Measurements from ENCODE around the gene CPNE2. TPM values are rescaled to one million over a fixed set of nuclear protein-coding genes. Genes with fewer than 3 reads are reported as not detected.
"Not testable (repeated sequence)": the region's sequence is repeated elsewhere in the genome, so short reads cannot be mapped to it uniquely, and the experiment has no call there.

The CPNE2 gene
- total RNA-seq, 4 donors from 2014 or later = 12.5 to 18.9 (median 14.9) TPM

DNA sequence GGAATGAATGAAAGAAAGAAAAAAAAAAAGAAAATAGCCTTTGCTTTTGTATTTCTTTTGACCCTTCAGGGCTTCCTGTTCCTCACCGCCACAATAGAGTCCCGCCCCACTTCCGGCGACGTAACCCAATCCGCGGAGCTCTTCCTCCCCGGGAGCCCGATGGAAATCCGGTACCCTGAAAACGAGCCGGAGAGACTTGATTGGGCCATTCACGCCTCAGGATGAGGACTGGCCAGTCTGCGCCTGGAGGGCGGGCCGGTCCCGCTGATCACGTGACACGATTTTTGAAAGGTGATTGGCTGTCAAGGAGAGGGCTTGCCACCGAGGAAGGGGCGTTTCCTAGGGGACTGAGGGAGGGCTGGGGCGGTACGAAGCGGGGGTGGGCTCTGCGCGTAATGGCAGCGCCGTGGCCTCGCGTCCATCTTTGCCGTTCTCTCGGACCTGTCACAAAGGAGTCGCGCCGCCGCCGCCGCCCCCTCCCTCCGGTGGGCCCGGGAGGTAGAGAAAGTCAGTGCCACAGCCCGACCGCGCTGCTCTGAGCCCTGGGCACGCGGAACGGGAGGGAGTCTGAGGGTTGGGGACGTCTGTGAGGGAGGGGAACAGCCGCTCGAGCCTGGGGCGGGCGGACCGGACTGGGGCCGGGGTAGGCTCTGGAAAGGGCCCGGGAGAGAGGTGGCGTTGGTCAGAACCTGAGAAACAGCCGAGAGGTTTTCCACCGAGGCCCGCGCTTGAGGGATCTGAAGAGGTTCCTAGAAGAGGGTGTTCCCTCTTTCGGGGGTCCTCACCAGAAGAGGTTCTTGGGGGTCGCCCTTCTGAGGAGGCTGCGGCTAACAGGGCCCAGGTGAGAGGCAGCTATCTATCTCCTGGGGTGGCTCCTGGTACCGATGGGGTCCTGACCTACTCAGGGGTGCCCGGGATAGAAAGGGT lies 93.8 kb downstream of the CPNE2 start, which contains the start of the genes PSME3IP1 and RSPRY1:
TSS of gene PSME3IP1 (minus strand) at position 95 of the 927 bp plus-strand sequence. CDS start 12,185 bp downstream, outside the sequence.
TSS of gene RSPRY1 (plus strand) at position 385 of the 927 bp plus-strand sequence. CDS start 18,330 bp downstream, outside the sequence.
- TF ChIP-seq POLR2A (IDR thresholded peaks at IDR 0.05) = peak in 1 of 2 donors; percentile 48
- no peak for TF ChIP-seq CTCF (IDR thresholded peaks at IDR 0.05)
- 0% methylated on average over 63 to 64 of the region's 64 CpGs for WGBS, 2 donors
- intact Hi-C loops (cut with DNase I; ENCODE audit: low total_unique reads) = no loop called here
- peak; percentile 99 for DNase-seq (ENCODE audit: low spot score in 2 of 2)
- H3K4me3 ChIP-seq (ENCODE audit: low read depth, poor library complexity, severe bottlenecking) = peak within 1 kb of the TSS; percentile 100

- intact Hi-C loops (cut with DNase I; ENCODE audit: low total_unique reads) = no loop called here
- TF ChIP-seq POLR2A (IDR thresholded peaks at IDR 0.05) (no peak), CTCF (IDR thresholded peaks at IDR 0.05) (no peak)
- no peak for DNase-seq (ENCODE audit: low spot score in 2 of 2)
- 1 to 3% methylated on average over 28 of the region's 28 CpGs for WGBS, 2 donors
- H3K4me3 ChIP-seq (ENCODE audit: low read depth, poor library complexity, severe bottlenecking) = peak overlapping the region; percentile 100
These were observed 94.8 kb downstream of the CPNE2 start for GRCh38 chr16:57186872-57187854.

DNA sequence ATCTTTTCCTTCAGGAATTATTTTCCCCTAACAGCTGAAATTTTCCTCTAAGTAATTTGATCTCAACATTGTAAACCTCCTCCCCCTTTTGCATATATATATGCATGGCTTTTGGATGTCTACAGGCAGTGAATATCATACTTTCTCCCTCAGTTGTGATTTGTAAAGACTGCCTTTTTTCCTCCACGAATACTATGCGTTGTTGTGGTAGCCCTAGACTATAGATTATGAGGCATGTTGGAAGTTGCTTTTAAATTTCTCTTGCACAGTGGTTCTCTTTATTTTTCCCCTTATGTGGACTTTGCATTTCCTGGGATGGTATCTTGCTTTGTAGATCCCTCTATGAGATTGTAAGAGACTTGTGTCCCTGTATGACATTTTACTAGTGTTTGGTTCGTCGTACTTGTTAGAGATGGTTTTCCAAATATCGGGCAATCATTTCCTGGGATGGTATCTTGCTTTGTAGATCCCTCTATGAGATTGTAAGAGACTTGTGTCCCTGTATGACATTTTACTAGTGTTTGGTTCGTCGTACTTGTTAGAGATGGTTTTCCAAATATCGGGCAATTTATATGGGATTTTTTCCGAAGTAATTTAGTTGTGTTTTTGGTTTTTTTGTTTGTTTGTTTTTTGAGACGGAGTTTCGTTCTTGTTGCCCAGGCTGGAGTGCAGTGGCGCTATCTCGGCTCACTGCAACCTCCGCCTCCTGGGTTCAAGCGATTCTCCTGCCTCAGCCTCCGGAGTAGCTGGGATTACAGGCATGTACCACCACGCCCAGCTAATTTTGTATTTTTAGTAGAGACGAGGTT lies 95.7 kb downstream of the CPNE2 start:
- WGBS, 2 donors = 68 to 70% methylated on average over 18 of the region's 18 CpGs
- intact Hi-C loops (cut with DNase I; ENCODE audit: low total_unique reads) = not testable (repeated sequence)

GRCh38 chr16:57188711-57189002 lies 96.3 kb downstream of the CPNE2 start:
- 88 to 92% methylated on average over 9 of the region's 9 CpGs for WGBS, 2 donors
- H3K4me3 ChIP-seq (ENCODE audit: low read depth, poor library complexity, severe bottlenecking) = no peak overlapping the region
- DNase-seq (ENCODE audit: low spot score in 2 of 2) = no peak
- TF ChIP-seq CTCF (IDR thresholded peaks at IDR 0.05) (no peak), POLR2A (IDR thresholded peaks at IDR 0.05) (no peak)
- intact Hi-C loops (cut with DNase I; ENCODE audit: low total_unique reads) = no loop called here

More for the DNA sequence above, 95.7 kb downstream of the CPNE2 start:
- DNase-seq (ENCODE audit: low spot score in 2 of 2); H3K4me3 ChIP-seq (ENCODE audit: low read depth, poor library complexity, severe bottlenecking): not testable (repeated sequence)

DNA sequence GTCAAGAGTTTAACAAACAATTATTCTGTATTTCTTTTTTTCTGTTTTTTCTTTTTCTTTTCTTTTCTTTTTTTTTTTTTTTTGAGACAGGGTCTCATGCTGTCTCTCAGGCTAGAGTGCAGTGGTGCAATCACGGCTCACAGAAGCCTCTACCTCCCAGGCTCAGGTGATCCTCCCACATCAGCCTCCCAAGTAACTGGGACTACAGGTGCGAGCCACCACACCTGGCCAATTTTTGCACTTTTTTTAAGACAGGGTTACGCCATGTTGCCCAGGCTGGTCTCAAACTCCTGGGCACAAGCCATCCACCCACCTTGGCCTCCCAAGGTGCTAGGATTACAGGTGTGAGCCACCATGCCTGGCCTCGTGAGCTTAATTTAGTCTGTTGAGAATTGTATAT lies 97.1 kb downstream of the CPNE2 start:
- 96 to 97% methylated on average over 4 of the region's 4 CpGs for WGBS, 2 donors
- DNase-seq (ENCODE audit: low spot score in 2 of 2); H3K4me3 ChIP-seq (ENCODE audit: low read depth, poor library complexity, severe bottlenecking); intact Hi-C loops (cut with DNase I; ENCODE audit: low total_unique reads): not testable (repeated sequence)

GRCh38 chr16:57190136-57190535 lies 97.8 kb downstream of the CPNE2 start:
- DNase-seq (ENCODE audit: low spot score in 2 of 2) = no peak
- H3K4me3 ChIP-seq (ENCODE audit: low read depth, poor library complexity, severe bottlenecking) = no peak overlapping the region
- intact Hi-C loops (cut with DNase I; ENCODE audit: low total_unique reads) = no loop called here
- no peak for TF ChIP-seq POLR2A (IDR thresholded peaks at IDR 0.05)
- TF ChIP-seq CTCF (IDR thresholded peaks at IDR 0.05) = no peak
- 97 to 100% methylated on average over 2 of the region's 2 CpGs for WGBS, 2 donors

Measured in lower leg skin (tissue), 4 donors.